Measurements from ENCODE around the gene BUD31.

DNA sequence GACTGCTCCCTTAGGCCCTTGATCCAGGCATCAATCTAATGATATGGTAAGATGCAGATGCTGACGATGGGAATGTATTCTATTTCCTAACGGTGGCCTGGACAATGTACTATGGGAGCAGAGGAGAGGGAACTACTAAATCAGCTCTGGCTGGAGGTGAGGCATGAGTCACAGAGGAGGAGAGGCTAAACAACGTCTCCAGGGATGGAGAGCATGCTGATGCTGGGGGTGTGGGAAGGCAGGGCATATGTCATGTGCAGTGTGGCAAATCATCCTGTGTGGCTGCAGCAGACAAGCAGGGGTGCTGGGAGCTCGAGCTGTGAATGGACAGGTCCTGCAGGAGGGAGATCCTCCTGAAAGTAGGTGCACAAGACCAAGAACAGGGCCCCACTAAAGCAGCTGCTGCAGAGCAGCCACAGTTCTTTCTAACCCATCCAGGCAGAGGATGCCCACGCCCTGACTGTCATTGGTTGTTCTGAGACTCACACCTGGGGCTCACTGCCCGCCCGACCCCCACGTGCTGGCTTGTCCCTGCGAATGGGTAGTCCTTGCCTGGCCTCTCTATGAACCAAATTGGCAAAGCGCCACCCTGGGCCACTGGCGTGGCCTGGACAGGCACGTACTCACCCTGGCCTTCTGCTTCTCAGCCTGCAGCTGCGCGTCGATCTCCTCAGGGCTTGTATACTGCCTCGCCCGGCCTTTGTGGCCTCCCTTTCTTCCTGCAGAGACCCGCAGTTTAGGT, 4.4 kb upstream of the BUD31 start:
- TF ChIP-seq, protein P1, sequence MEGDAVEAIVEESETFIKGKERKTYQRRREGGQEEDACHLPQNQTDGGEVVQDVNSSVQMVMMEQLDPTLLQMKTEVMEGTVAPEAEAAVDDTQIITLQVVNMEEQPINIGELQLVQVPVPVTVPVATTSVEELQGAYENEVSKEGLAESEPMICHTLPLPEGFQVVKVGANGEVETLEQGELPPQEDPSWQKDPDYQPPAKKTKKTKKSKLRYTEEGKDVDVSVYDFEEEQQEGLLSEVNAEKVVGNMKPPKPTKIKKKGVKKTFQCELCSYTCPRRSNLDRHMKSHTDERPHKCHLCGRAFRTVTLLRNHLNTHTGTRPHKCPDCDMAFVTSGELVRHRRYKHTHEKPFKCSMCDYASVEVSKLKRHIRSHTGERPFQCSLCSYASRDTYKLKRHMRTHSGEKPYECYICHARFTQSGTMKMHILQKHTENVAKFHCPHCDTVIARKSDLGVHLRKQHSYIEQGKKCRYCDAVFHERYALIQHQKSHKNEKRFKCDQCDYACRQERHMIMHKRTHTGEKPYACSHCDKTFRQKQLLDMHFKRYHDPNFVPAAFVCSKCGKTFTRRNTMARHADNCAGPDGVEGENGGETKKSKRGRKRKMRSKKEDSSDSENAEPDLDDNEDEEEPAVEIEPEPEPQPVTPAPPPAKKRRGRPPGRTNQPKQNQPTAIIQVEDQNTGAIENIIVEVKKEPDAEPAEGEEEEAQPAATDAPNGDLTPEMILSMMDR (IDR thresholded peaks at IDR 0.05; ENCODE audit: low read depth, low read length, poor library complexity, severe bottlenecking), result no peak
- TF ChIP-seq EZH2phosphoT487 (IDR thresholded peaks at IDR 0.05; ENCODE audit: borderline replicate concordance, low read length), result no peak
